Activated T-helper 1 cell treated with Interleukin-2 at 50 U/mL for 16 hours (primary cell): ENCODE data around the gene FLNA.
A peak's percentile ranks its signal among the peaks of the same experiment; 100 is the strongest.
"Not testable (repeated sequence)": the region's sequence is repeated elsewhere in the genome, so short reads cannot be mapped to it uniquely, and the experiment has no call there.

ENCODE experiments used
- DNase-seq: peaks from one replicate; pipeline ENCODE4 v3.0.0-alpha.2; 2020; ENCODE audit warnings: low read depth

Gene FLNA

DNA sequence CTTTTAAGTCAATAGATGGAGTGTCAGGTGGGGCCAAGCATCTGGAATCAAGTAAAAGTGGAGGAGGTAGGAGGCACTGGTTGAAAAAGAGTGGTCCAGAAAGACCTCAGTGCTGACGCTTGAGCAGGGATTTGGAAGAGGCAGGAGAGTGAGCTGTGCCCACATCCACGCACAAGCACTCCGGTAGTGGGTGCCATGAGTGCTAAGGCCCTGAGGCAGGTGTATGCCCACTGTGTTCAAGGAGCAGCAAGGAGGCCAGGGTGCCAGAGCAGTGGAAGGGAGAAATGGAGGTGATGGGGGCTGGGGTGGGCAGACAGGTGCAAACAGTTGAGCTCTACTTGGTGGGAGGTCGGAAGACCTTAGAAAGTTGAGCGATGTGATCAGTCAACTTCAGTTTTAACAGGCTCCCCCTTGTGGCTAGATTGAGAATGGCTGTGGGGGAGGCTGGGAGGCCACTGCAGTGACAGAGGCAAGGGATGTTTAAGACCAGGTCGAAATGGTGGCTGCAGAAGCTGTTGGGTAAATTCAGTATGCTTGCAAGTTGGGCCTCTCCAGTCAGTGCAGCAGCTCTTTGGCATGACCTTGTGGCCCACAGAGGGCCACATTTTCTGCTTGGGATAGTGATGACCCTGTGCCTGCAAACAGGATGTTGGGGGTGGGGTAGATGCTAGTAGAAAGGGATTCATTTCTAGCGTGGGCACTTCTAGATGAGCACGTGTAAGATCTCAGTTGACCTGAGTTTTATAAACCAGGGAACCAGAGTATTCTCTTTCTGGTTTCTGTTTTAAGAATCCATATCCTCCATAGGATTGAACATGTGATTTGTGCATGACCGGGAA is 66.1 kb downstream of the FLNA start:
- peak; percentile 55 for DNase-seq

GRCh38 chrX:154307202-154307601 is 67.2 kb downstream of the FLNA start:
- no peak for DNase-seq

- no peak for DNase-seq
Measured at GRCh38 chrX:154305541-154306205, 68.8 kb downstream of the FLNA start.

- no peak for DNase-seq
Measured at GRCh38 chrX:154304846-154305245, 69.6 kb downstream of the FLNA start.

- no peak for DNase-seq
Measured at GRCh38 chrX:154303476-154303875, 71.0 kb downstream of the FLNA start.

DNA sequence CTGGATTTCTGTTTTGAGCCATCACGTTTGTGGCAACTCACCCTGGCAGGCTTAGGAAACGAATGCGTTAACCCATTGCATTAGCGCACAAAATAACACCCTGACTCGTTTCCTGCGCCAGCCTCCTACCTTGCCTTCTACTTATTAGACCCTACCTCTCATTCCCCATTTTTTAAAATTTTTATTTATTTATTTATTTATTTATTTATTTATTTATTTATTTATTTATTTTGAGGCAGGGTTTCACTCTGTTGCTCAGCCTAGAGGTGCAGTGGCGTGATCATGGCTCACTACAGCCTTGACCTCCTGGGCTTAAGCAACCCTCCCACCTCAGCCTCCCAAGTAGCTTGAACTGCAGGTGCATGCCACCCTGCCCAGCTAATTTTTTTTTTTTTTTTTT is 71.4 kb downstream of the FLNA start:
- DNase-seq, result not testable (repeated sequence)

DNA sequence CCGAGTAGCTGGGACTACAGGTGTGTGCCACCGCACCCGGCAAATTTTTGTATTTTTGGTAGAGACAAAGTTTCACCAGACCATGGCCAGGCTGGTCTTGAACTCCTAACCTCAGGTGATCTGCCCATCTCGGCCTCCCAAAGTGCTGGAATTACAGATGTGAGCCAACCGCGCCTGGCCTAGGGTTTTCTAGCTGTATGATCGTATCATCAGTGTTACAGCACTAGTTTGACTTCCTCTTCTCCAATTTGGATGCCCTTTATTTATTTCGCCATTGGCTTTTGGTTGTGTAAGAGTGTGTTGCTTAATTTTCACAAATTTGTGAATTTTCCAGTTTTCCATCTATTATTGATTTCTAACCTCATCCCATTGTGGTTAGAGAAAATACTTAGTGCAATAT is 73.6 kb downstream of the FLNA start:
- no peak for DNase-seq
